K562 (cell line): ENCODE measurements around the gene DTNB. TPM values are rescaled to one million over a fixed set of nuclear protein-coding genes. Genes with fewer than 3 reads are reported as not detected.
A peak's percentile ranks its signal among the peaks of the same experiment; 100 is the strongest.

ENCODE experiments used
- ATAC-seq: fragments of 200-7000 bp; cut with Tn5 transposase; 3 replicates; pipeline ENCODE4 v1.9.1; 2020; ENCODE audit warnings: moderate library complexity
- BruUV-seq: library from RNA; stranded (reverse); fragments of 400-500 nt; replicated peaks from 2 replicates; lab custom pipeline; 2021; lab: Mats Ljungman, UMichigan
- CTCF ChIA-PET: fragments of 300-600 bp; formaldehyde crosslinking; extraction: SDS; loops from one replicate; lab custom pipeline; 2021; ENCODE audit warnings: low intra/inter-chr PET ratio; lab: Yijun Ruan, JAX
- POLR2A ChIA-PET: fragments of 300-600, 350-650 bp; sonication (Branson Sonifier 250); formaldehyde crosslinking; extraction: SDS; loops from one replicate; lab custom pipeline; 2021; ENCODE audit warnings: antibody characterized with exemption, inconsistent platforms; lab: Yijun Ruan, JAX
- DNase-seq, 4 experiments: peaks; one replicate each; pipeline versions ENCODE4 v3.0.0 to v3.0.0-alpha.2; 2011 to 2018; ENCODE audit warnings: low spot score in 3 of 4, mixed read lengths in 3 of 4; ENCODE audit errors: extremely low read depth in 1 of 4
- FAIRE-seq: peaks from 2 replicates; lab custom pipeline; 2011; peaks lifted over from hg19 to GRCh38; lab: Jason Lieb, UNC
- H2AFZ ChIP-seq: 2 replicates; pipeline ENCODE4 v1.6.0; 2011; ENCODE audit warnings: low read depth, low read length, control low read depth, inconsistent platforms
- H3K27ac ChIP-seq: fragments of 200-600 bp; 3 replicates; pipeline ENCODE4 v1.8.0; 2011; ENCODE audit warnings: low read depth, mild to moderate bottlenecking, control low read depth, inconsistent platforms, low read length, moderate library complexity, mixed read lengths; ENCODE audit errors: extremely low read depth
- H3K27me3 ChIP-seq, 2 experiments: fragments of 300-600 bp in 1 of 2; 2 replicates in 1 of 2; 3 replicates in 1 of 2; pipeline versions ENCODE4 v1.6.0 to v1.8.0; 2011; ENCODE audit warnings: inconsistent platforms in 2 of 2, low read length in 2 of 2, mild to moderate bottlenecking in 1 of 2, mixed read lengths in 1 of 2, moderate library complexity in 1 of 2; ENCODE audit not compliant: control insufficient read depth in 2 of 2, insufficient read depth in 2 of 2
- H3K36me3 ChIP-seq: fragments of 300-600 bp; 3 replicates; pipeline ENCODE4 v1.8.0; 2011; ENCODE audit warnings: mild to moderate bottlenecking, low read length, inconsistent platforms; ENCODE audit not compliant: control insufficient read depth, insufficient read depth
- H3K4me1 ChIP-seq, 2 experiments: fragments of 200-600 bp in 1 of 2; replicated peaks in 1 of 2; 2 replicates in 1 of 2; 3 replicates in 1 of 2; pipeline versions ENCODE4 v1.5.1 to v1.8.0; 2011; ENCODE audit warnings: inconsistent platforms in 2 of 2, low read length in 2 of 2, mild to moderate bottlenecking in 1 of 2, mixed read lengths in 1 of 2, moderate library complexity in 1 of 2; ENCODE audit not compliant: control insufficient read depth in 2 of 2, insufficient read depth in 2 of 2
- H3K4me2 ChIP-seq: 2 replicates; pipeline ENCODE4 v1.6.1; 2011; ENCODE audit warnings: low read length, control low read depth, inconsistent platforms, mixed read lengths; ENCODE audit not compliant: insufficient read depth
- H3K4me3 ChIP-seq: fragments of 200-600 bp; sonication (generic), shearing (Covaris generic); 2 replicates; pipeline ENCODE4 v1.5.1; 2016; ENCODE audit warnings: control low read depth, inconsistent platforms
- H3K79me2 ChIP-seq: fragments of 200-600 bp; 3 replicates; pipeline ENCODE4 v1.8.0; 2011; ENCODE audit warnings: low read length, inconsistent platforms; ENCODE audit not compliant: control insufficient read depth, insufficient read depth
- H3K9ac ChIP-seq, 2 experiments: 2 replicates each; pipeline versions ENCODE4 v1.6.0 to v1.6.1; 2011; ENCODE audit warnings: low read depth in 2 of 2, low read length in 2 of 2, control low read depth in 1 of 2, inconsistent platforms in 1 of 2, mild to moderate bottlenecking in 1 of 2, mixed read lengths in 1 of 2; ENCODE audit not compliant: insufficient read depth in 1 of 2
- H3K9me1 ChIP-seq: one replicate; pipeline ENCODE4 v1.6.0; 2011; ENCODE audit warnings: inconsistent platforms, mild to moderate bottlenecking, low read length, moderate library complexity; ENCODE audit not compliant: control insufficient read depth, insufficient read depth
- H3K9me3 ChIP-seq: replicated peaks from 2 replicates; pipeline ENCODE4 v1.5.1; 2011; ENCODE audit warnings: low read depth, low read length, inconsistent platforms; ENCODE audit not compliant: control insufficient read depth, insufficient read depth
- H4K20me1 ChIP-seq: replicated peaks from 2 replicates; pipeline ENCODE4 v1.6.1; 2011; ENCODE audit warnings: low read length, inconsistent platforms, mixed read lengths; ENCODE audit not compliant: control insufficient read depth, insufficient read depth
- BHLHE40 ChIP-seq: IDR thresholded peaks from 2 replicates; pipeline ENCODE4 v1.6.1; 2011; ENCODE audit warnings: low read length, improper control_type of control experiment
- CBX5 ChIP-seq: IDR thresholded peaks from 2 replicates; pipeline ENCODE4 v1.6.1; 2014; ENCODE audit warnings: low read depth, borderline replicate concordance
- CHD1 ChIP-seq: fragments of 200-600 bp; sonication (generic); IDR thresholded peaks from one replicate; pipeline ENCODE4 v1.6.1; 2012; ENCODE audit warnings: mild to moderate bottlenecking, moderate library complexity, low read length, inconsistent platforms
- EP300 ChIP-seq: IDR thresholded peaks from 2 replicates; pipeline ENCODE4 v1.6.1; 2012; ENCODE audit warnings: low read length, improper control_type of control experiment
- GTF2E2 ChIP-seq: fragments of 200-800 bp; sonication (Bioruptor generic); IDR thresholded peaks from 2 replicates; pipeline ENCODE4 v1.6.1; 2016; ENCODE audit warnings: missing genetic modification characterization, missing compliant biosample characterization
- NCOA4 ChIP-seq: fragments of 450-650 bp; IDR thresholded peaks from 2 replicates; pipeline ENCODE4 v1.6.1; 2018; ENCODE audit warnings: mild to moderate bottlenecking; ENCODE audit not compliant: partially characterized antibody
- PCBP1 ChIP-seq: fragments of 200-400 bp; formaldehyde crosslinking; IDR thresholded peaks from 2 replicates; pipeline ENCODE4 v1.6.1; 2018; ENCODE audit warnings: mild to moderate bottlenecking, low read depth, low read length; ENCODE audit not compliant: poor library complexity, severe bottlenecking
- PYGO2 ChIP-seq: fragments of 450-650 bp; IDR thresholded peaks from 2 replicates; pipeline ENCODE4 v1.6.1; 2016; ENCODE audit warnings: mild to moderate bottlenecking, missing genetic modification characterization, moderate library complexity, missing compliant biosample characterization
- RCOR1 ChIP-seq, 2 experiments: IDR thresholded peaks; 2 replicates each; pipeline ENCODE4 v1.6.1; 2012; ENCODE audit warnings: low read depth in 2 of 2, low read length in 2 of 2, borderline replicate concordance in 1 of 2, improper control_type of control experiment in 1 of 2
- SAFB2 ChIP-seq: fragments of 200-400 bp; formaldehyde crosslinking; IDR thresholded peaks from 2 replicates; pipeline ENCODE4 v1.6.1; 2018; ENCODE audit warnings: borderline replicate concordance, low read length, low read depth, moderate library complexity; ENCODE audit not compliant: severe bottlenecking
- STAG1 ChIP-seq: sonication (generic); formaldehyde crosslinking; IDR thresholded peaks from 2 replicates; pipeline ENCODE4 v1.5.0; 2020; ENCODE audit warnings: missing genetic modification reagents, borderline replicate concordance
- THRAP3 ChIP-seq: fragments of 450-650 bp; IDR thresholded peaks from 2 replicates; pipeline ENCODE4 v1.6.1; 2016; ENCODE audit warnings: mild to moderate bottlenecking, inconsistent platforms, borderline replicate concordance
- ZNF253 ChIP-seq: fragments of 250-450 bp; sonication (Bioruptor Pico); conservative IDR thresholded peaks from 2 replicates; pipeline ENCODE4 v1.6.1; 2021; ENCODE audit warnings: mild to moderate bottlenecking
- WGBS: fragments of 100-300 bp; shearing (Covaris generic); methylation state at CpG from one replicate; pipeline ENCODE4 v1.1.6; 2016; ENCODE audit warnings: low coverage, mixed read lengths; ENCODE audit not compliant: insufficient coverage; ENCODE audit errors: missing lambda C conversion rate; 5-methylcytosine and 5-hydroxymethylcytosine counted together
- in situ Hi-C: fragments of 300-500 bp; cut with MboI; formaldehyde crosslinking; loops from 4 replicates; pipeline ENCODE4 v1.15.0; 2018; ENCODE audit warnings: inconsistent platforms, mixed read lengths
- intact Hi-C: fragments of 100-400 bp; cut with micrococcal nuclease; formaldehyde crosslinking; loops from 2 replicates; pipeline ENCODE4 v1.14.2; 2022
- polyA plus RNA-seq, 8 experiments: library from polyadenylated mRNA; depleted of rRNA in 4 of 8; stranded (reverse) in 5 of 8; unstranded in 3 of 8; fragments of >200 nt; fragmentation: Nextera tagmentation in 2 of 8; fragmentation: Illumina TruSeq in 1 of 8; extraction: Ambion mirVana in 2 of 8; extraction: Trizol in 1 of 8; gene quantifications; 2 replicates each; pipeline versions ENCODE4 v1.2.1 to v1.2.3, GENCODE V29; 2011 to 2014; ENCODE audit warnings: inconsistent platforms in 1 of 8, missing spikeins in 1 of 8
- total RNA-seq, 7 experiments: library from RNA; depleted of rRNA in 6 of 7; stranded (reverse); fragments of >200 nt in 6 of 7; fragmentation: Illumina TruSeq in 2 of 7; extraction: Trizol in 2 of 7; gene quantifications; 2 replicates each; pipeline versions ENCODE4 v1.2.1 to v1.2.3, GENCODE V29; 2011 to 2021; ENCODE audit warnings: low replicate concordance in 1 of 7

The DTNB gene
- total and polyA plus RNA-seq, 9 of the 15 experiments (the other 6 are each of a cell fraction or from before 2014, with no cell fraction given), result 0.18 to 2.0 (median 0.77) TPM; not detected in 2

DNA sequence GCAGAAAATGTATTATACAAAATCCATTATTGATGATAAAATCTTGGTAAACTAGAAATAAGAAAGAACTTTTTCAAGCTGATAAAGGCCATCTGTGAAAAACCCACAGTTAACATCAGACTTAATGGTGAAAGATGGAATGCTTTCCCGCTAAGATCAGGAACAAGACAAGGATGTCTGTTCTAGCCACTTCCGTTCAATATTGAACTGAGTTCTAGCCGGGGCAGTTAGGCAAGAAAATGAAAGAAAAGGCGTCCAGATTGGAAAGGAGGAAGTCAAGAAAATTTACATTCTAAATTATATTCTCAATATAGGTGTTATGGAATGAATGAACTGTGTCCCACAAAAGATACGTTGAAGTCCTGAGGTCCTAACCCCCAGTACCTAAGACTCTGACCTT is 39.1 kb upstream of the DTNB start:
- H3K79me2 ChIP-seq, result no peaks in the 10 kb centered on the region
- H3K27me3 ChIP-seq, result peaks cover 22 to 40% of the 10 kb centered on the region in 2 experiments
- ATAC-seq (no peak), DNase-seq (no peak), FAIRE-seq (no peak)
- in situ Hi-C loops, result no loop called here
- WGBS, result 0% methylated on average over 5 of the region's 5 CpGs
- no peaks in the 10 kb centered on the region for H3K36me3 ChIP-seq
- ChIA-PET CTCF (no interaction called here), POLR2A (no interaction called here)
- no peaks in the 10 kb centered on the region for H3K4me1 ChIP-seq
- H3K27ac ChIP-seq, result no peak overlapping the region
- no peaks in the 10 kb centered on the region for H3K9me3 ChIP-seq
- TF ChIP-seq EP300 (no peak), SAFB2 (no peak), CHD1 (no peak), NCOA4 (no peak), CBX5 (no peak)
- no peaks in the 10 kb centered on the region for H4K20me1 ChIP-seq
- no peak overlapping the region for H3K4me3 ChIP-seq
- no peak overlapping the region for H3K9ac ChIP-seq
- BruUV-seq, result no TSS peak
- H3K9me1 ChIP-seq, result no peaks in the 10 kb centered on the region
- intact Hi-C loops, result no loop called here
- no peak overlapping the region for H3K4me2 ChIP-seq
- H2AFZ ChIP-seq, result no peak overlapping the region

DNA sequence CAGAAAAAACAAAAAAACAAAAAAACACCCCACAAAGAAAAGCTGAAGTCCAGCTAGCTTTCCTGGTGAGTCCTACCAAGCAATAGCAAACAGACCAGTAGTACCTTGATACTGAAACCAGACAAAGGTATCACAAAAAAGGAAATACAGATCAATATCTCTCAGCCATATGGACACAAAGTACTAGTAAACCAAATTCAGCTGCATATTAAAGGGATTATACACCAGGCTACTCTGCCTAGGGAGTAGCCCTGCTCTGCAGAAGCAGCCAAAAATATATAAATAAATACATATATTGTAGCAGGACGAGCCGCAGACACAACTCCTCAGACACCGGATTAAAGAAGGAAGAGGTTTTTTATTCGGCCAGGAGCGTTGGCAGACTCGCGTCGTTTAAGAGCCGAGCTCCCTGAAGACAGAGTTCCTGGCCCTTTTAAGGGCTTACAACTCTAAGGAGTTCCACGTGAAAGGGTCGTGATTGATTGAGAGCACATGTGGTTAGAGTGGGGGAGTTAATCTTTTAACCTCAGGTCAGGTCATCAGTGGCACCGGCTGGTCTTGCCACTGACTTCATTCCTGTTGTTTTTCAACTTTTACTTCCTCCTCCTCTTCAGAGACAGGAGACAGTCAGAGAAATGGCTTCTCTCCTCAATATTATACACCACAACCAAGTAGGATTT is 38.4 kb upstream of the DTNB start:
- ATAC-seq (no peak), FAIRE-seq (no peak), DNase-seq (no peak)
- Histone ChIP-seq H4K20me1 (no peaks in the 10 kb centered on the region), H3K4me2 (no peak overlapping the region), H3K79me2 (no peaks in the 10 kb centered on the region), H3K9me3 (no peaks in the 10 kb centered on the region), H3K4me3 (no peak overlapping the region), H3K36me3 (no peaks in the 10 kb centered on the region), H3K27ac (no peak overlapping the region), H3K4me1 (no peaks in the 10 kb centered on the region), H3K9ac (no peak overlapping the region), H3K27me3 (peaks cover 22 to 39% of the 10 kb centered on the region in 2 experiments), H3K9me1 (no peaks in the 10 kb centered on the region), H2AFZ (no peak overlapping the region)
- intact Hi-C loops, result no loop called here
- BruUV-seq, result no TSS peak
- WGBS, result 1% methylated on average over 12 of the region's 12 CpGs
- in situ Hi-C loops, result no loop called here
- ChIA-PET CTCF (no interaction called here), POLR2A (no interaction called here)
- TF ChIP-seq RCOR1 (IDR thresholded peaks at IDR 0.05; ENCODE audit: borderline replicate concordance in 1 of 2, low read depth in 2 of 2, low read length in 2 of 2) (peak in 1 of 2 experiments; percentile 39; a peak in 1 of 4 replicates), PYGO2 (tag) (no peak), BHLHE40 (0 out of 2 replicates have a peak, but pooled peaks have one; percentile 23), PCBP1 (no peak), THRAP3 (no peak), STAG1 (CRISPR knock-in tag) (no peak), ZNF253 (no peak), GTF2E2 (no peak)
